Thyroid gland (tissue), 4 donors: ENCODE results near the gene PKIB.

Source experiments
- CTCF ChIP-seq, 6 experiments: fragments of 200-600 bp in 3 of 6; fragments of 450-650 bp in 3 of 6; sonication (generic) in 3 of 6; IDR thresholded peaks; one replicate each; pipeline ENCODE4 v1.5.1; 2016 to 2019; ENCODE audit warnings: antibody characterized with exemption in 6 of 6, mild to moderate bottlenecking in 2 of 6, inconsistent platforms in 1 of 6, moderate library complexity in 1 of 6
- POLR2A ChIP-seq, 2 donors: fragments of 450-650 bp; IDR thresholded peaks; one replicate each; pipeline ENCODE4 v1.6.1; 2017; ENCODE audit warnings: antibody characterized with exemption in 2 of 2, mild to moderate bottlenecking in 2 of 2, moderate library complexity in 1 of 2

- no peak for TF ChIP-seq CTCF (IDR thresholded peaks at IDR 0.05)
- no peak for TF ChIP-seq POLR2A (IDR thresholded peaks at IDR 0.05)
Observed at GRCh38 chr6:122568350-122568749, 41.9 kb upstream of the PKIB start.
